GM12891 (cell line): ENCODE measurements around the gene ZNF821.

ENCODE experiments used
- PAX5 ChIP-seq: IDR thresholded peaks from 2 replicates; pipeline ENCODE4 v1.6.1; 2011; ENCODE audit warnings: low read length, moderate library complexity, mild to moderate bottlenecking; ENCODE audit not compliant: insufficient read depth, severe bottlenecking
- POLR2A ChIP-seq: IDR thresholded peaks from 2 replicates; pipeline ENCODE4 v1.6.1; 2011; ENCODE audit warnings: low read depth, low read length, control low read depth
- POLR2AphosphoS5 ChIP-seq: IDR thresholded peaks from 2 replicates; pipeline ENCODE4 v1.6.1; 2011; ENCODE audit warnings: low read depth, low read length, control low read depth
- POU2F2 ChIP-seq: IDR thresholded peaks from 2 replicates; pipeline ENCODE4 v1.6.1; 2011; ENCODE audit warnings: low read depth, mild to moderate bottlenecking, control low read depth, low read length, moderate library complexity
- SPI1 ChIP-seq: IDR thresholded peaks from 2 replicates; pipeline ENCODE4 v1.6.1; 2011; ENCODE audit warnings: low read depth, low read length, control low read depth
- TAF1 ChIP-seq: IDR thresholded peaks from 2 replicates; pipeline ENCODE4 v1.6.1; 2011; ENCODE audit warnings: low read depth, low read length, control low read depth

- TF ChIP-seq POLR2AphosphoS5 = peak; percentile 95
- peak; percentile 86 for TF ChIP-seq TAF1
- TF ChIP-seq POLR2A = peak; percentile 93
- TF ChIP-seq SPI1 = no peak
- TF ChIP-seq POU2F2 = 0 out of 2 replicates have a peak, but pooled peaks have one; percentile 20
- TF ChIP-seq PAX5 = peak; percentile 39
Measured at GRCh38 chr16:71894921-71895678, 11.1 kb upstream of the ZNF821 start, which contains the start of gene IST1.
